CD4-positive, alpha-beta memory T cell (primary cell): Measurements from ENCODE around the gene GPAT3. TPM values are rescaled to one million over a fixed set of nuclear protein-coding genes. Genes with fewer than 3 reads are reported as not detected.
"Not testable (repeated sequence)": the region's sequence is repeated elsewhere in the genome, so short reads cannot be mapped to it uniquely, and the experiment has no call there.

Source experiments
- CTCF ChIA-PET: fragments of 350-600 bp; sonication (Branson Sonifier 250); formaldehyde crosslinking; loops from one replicate; lab custom pipeline; 2021; ENCODE audit warnings: inconsistent platforms; ENCODE audit not compliant: partially characterized antibody; lab: Charles Lee
- POLR2A ChIA-PET: fragments of 350-600 bp; sonication (Branson Sonifier 250); formaldehyde crosslinking; loops from one replicate; lab custom pipeline; 2021; ENCODE audit not compliant: partially characterized antibody; lab: Charles Lee
- DNase-seq, 5 donors: peaks; one replicate each; pipeline versions ENCODE4 v3.0.0 to v3.0.0-alpha.2; 2020 to 2022; ENCODE audit warnings: mixed read lengths in 1 of 5
- H3K27ac ChIP-seq: one replicate; pipeline ENCODE4 v1.7.0; 2013; ENCODE audit warnings: low read depth, low read length
- H3K27me3 ChIP-seq: 2 replicates; pipeline ENCODE4 v1.7.0; 2013; ENCODE audit warnings: mild to moderate bottlenecking, low read length, moderate library complexity; ENCODE audit not compliant: insufficient read depth
- H3K36me3 ChIP-seq: 2 replicates; pipeline ENCODE4 v1.7.0; 2013; ENCODE audit warnings: mild to moderate bottlenecking, low read length, moderate library complexity; ENCODE audit not compliant: insufficient read depth
- H3K4me1 ChIP-seq: 2 replicates; pipeline ENCODE4 v1.7.0; 2013; ENCODE audit warnings: mild to moderate bottlenecking, low read length, moderate library complexity; ENCODE audit not compliant: insufficient read depth
- H3K4me3 ChIP-seq, 2 donors: one replicate each; pipeline ENCODE4 v1.7.0; 2013; ENCODE audit warnings: low read length in 2 of 2, mild to moderate bottlenecking in 1 of 2
- H3K9me3 ChIP-seq, 2 donors: one replicate each; pipeline ENCODE4 v1.7.0; 2013; ENCODE audit warnings: low read length in 2 of 2, control low read depth in 1 of 2; ENCODE audit not compliant: control insufficient read depth in 1 of 2
- H3K27ac Mint-ChIP-seq, 7 donors: one replicate each; pipeline ENCODE4 v1.8.0; 2020 to 2021; ENCODE audit warnings: mixed read lengths in 7 of 7, mild to moderate bottlenecking in 6 of 7, inconsistent platforms in 3 of 7, moderate library complexity in 3 of 7
- H3K27me3 Mint-ChIP-seq, 2 donors: one replicate each; pipeline ENCODE4 v1.8.0; 2020 to 2021; ENCODE audit warnings: mixed read lengths in 2 of 2
- H3K36me3 Mint-ChIP-seq, 2 donors: one replicate each; pipeline ENCODE4 v1.8.0; 2020 to 2021; ENCODE audit warnings: mixed read lengths in 2 of 2, inconsistent platforms in 1 of 2, mild to moderate bottlenecking in 1 of 2
- H3K4me1 Mint-ChIP-seq, 4 donors: one replicate each; pipeline ENCODE4 v1.8.0; 2020 to 2021; ENCODE audit warnings: mixed read lengths in 4 of 4, mild to moderate bottlenecking in 1 of 4
- H3K4me3 Mint-ChIP-seq, 8 donors: one replicate each; pipeline ENCODE4 v1.8.0; 2020 to 2021; ENCODE audit warnings: mixed read lengths in 8 of 8, mild to moderate bottlenecking in 7 of 8, moderate library complexity in 6 of 8, inconsistent platforms in 3 of 8
- H3K9me3 Mint-ChIP-seq, 8 donors: one replicate each; pipeline ENCODE4 v1.8.0; 2020 to 2021; ENCODE audit warnings: mixed read lengths in 8 of 8, mild to moderate bottlenecking in 5 of 8, inconsistent platforms in 3 of 8, moderate library complexity in 1 of 8
- intact Hi-C: fragments of 100-400 bp; cut with micrococcal nuclease; formaldehyde crosslinking; loops from one replicate; pipeline ENCODE4 v1.15.1; 2023
- polyA plus RNA-seq, 2 donors: library from polyadenylated mRNA; unstranded; fragments of 300-500 nt; fragmentation: Illumina TruSeq; gene quantifications; one replicate each; pipeline ENCODE4 v1.2.3, GENCODE V29; 2021
- total RNA-seq, 2 experiments: library from RNA; stranded (reverse); gene quantifications; one replicate each; pipeline ENCODE4 v1.2.3, GENCODE V29; 2021

GPAT3 gene
- total and polyA plus RNA-seq, 4 experiments from 2014 or later: 7.8 to 13.4 (median 10.2) TPM

GRCh38 chr4:83498187-83498586 is 37.7 kb upstream of the GPAT3 start:
- no peak overlapping the region for H3K27ac ChIP-seq
- intact Hi-C loops: no loop called here
- H3K9me3 ChIP-seq: no peaks in the 10 kb centered on the region
- no peaks in the 10 kb centered on the region for H3K27me3 ChIP-seq
- no peak overlapping the region for H3K4me3 ChIP-seq
- H3K9me3 Mint-ChIP-seq: no peaks in the 10 kb centered on the region
- H3K4me1 Mint-ChIP-seq: no peaks in the 10 kb centered on the region
- no peaks in the 10 kb centered on the region for H3K36me3 Mint-ChIP-seq
- H3K27me3 Mint-ChIP-seq: peaks cover 1 to 2% of the 10 kb centered on the region in 2 donors
- H3K4me3 Mint-ChIP-seq: no peak overlapping the region
- ChIA-PET POLR2A (no interaction called here), CTCF (interaction anchor here (0.8 to 3.4 kb wide), 6 partner anchors 10 to 147 kb away, joined by 3 to 13 read pairs (median 3); no protein-coding TSS in a partner anchor)
- peak overlapping the region in 1 of 7 donors; percentile 69 for H3K27ac Mint-ChIP-seq
- no peaks in the 10 kb centered on the region for H3K36me3 ChIP-seq
- no peak for DNase-seq
- no peaks in the 10 kb centered on the region for H3K4me1 ChIP-seq

- H3K9me3 ChIP-seq, H3K36me3 ChIP-seq, H3K4me3 Mint-ChIP-seq, H3K4me3 ChIP-seq, H3K27me3 ChIP-seq, H3K36me3 Mint-ChIP-seq, H3K27ac ChIP-seq, POLR2A ChIA-PET, H3K9me3 Mint-ChIP-seq, DNase-seq, intact Hi-C loops, H3K27me3 Mint-ChIP-seq: not testable (repeated sequence)
- CTCF ChIA-PET: interaction anchor here (1.9 kb wide), 1 partner anchor 10 kb away, joined by 8 read pairs; no protein-coding TSS in a partner anchor
- Mint-ChIP-seq H3K4me1 (peaks cover 11 to 21% (median 16%) of the 10 kb centered on the region in 4 donors), H3K27ac (peak overlapping the region in 1 of 7 donors; percentile 17)
- H3K4me1 ChIP-seq: peaks cover 18% of the 10 kb centered on the region
Measured at GRCh38 chr4:83501671-83502070, 34.2 kb upstream of the GPAT3 start.

DNA sequence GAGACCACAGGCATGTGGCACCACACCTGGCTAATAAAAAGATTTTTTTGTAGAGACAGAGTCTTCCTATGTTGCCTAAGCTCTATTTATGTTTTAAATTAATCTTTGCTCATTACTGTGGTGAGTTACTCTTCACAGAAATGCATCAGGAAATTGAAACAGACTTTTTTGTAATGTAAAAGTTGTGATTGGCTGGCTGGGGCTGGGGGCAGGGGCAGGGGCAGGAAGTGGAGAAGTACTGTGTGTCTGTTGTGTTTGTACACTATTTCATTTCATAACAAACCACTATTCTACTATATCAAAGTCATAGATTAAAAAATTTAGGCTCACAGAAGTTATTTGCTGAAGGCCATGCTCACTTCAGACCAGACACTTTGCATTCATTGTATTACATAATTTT is 31.9 kb upstream of the GPAT3 start:
- DNase-seq: peak in 4 of 5 donors; percentile 24 to 48 (median 34)
- ChIA-PET POLR2A (interaction anchor here (1.0 to 1.8 kb wide), 4 partner anchors 19 to 141 kb away, joined by 3 to 6 read pairs (median 4); partner anchors contain the start of genes ABRAXAS1 and HELQ), CTCF (interaction anchor here (1.1 to 1.9 kb wide), 7 partner anchors 10 to 143 kb away, joined by 3 to 6 read pairs (median 5); no protein-coding TSS in a partner anchor)
- Histone ChIP-seq H3K4me3 (no peak overlapping the region), H3K36me3 (no peaks in the 10 kb centered on the region), H3K27ac (no peak overlapping the region), H3K9me3 (no peaks in the 10 kb centered on the region), H3K4me1 (peaks cover 18% of the 10 kb centered on the region), H3K27me3 (no peaks in the 10 kb centered on the region)
- Mint-ChIP-seq H3K4me1 (peaks cover 11 to 21% (median 16%) of the 10 kb centered on the region in 4 donors), H3K27ac (peak overlapping the region; percentile 49 to 94 (median 87)), H3K36me3 (no peaks in the 10 kb centered on the region), H3K27me3 (peaks cover 1 to 2% of the 10 kb centered on the region in 2 donors), H3K9me3 (no peaks in the 10 kb centered on the region), H3K4me3 (peak overlapping the region in 5 of 8 donors; percentile 0 to 74 (median 54))
- intact Hi-C loops: no loop called here

DNA sequence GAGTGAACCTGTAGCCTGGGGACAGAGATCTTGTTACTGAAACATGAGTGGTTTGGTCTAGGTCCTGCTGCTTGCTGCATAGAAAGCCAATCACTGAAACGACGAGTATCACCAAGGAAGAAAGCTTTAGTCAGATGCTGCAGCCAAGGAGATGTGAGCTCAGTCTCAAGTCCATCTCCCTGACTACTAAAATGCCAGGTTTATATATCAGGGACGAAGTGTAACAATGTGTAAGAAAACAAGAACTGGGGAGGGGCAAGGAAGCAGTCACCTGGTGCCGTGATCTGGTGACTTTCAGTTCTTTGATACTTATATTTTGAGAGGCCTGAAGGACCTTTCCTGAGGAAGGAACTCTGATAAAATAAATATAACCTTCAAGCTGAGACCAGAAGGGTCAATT is 31.4 kb upstream of the GPAT3 start:
- Histone ChIP-seq H3K27ac (no peak overlapping the region), H3K27me3 (no peaks in the 10 kb centered on the region), H3K9me3 (no peaks in the 10 kb centered on the region), H3K4me3 (no peak overlapping the region), H3K36me3 (no peaks in the 10 kb centered on the region), H3K4me1 (peaks cover 18% of the 10 kb centered on the region)
- intact Hi-C loops: no loop called here
- no peak for DNase-seq
- peak overlapping the region in 6 of 8 donors; percentile 0 to 74 (median 46) for H3K4me3 Mint-ChIP-seq
- ChIA-PET POLR2A (interaction anchor here (1.0 to 1.8 kb wide), 4 partner anchors 19 to 140 kb away, joined by 3 to 6 read pairs (median 4); partner anchors contain the start of genes ABRAXAS1 and HELQ), CTCF (interaction anchor here (0.9 to 1.9 kb wide), 8 partner anchors 9 to 142 kb away, joined by 3 to 6 read pairs (median 4); no protein-coding TSS in a partner anchor)
- H3K27ac Mint-ChIP-seq: peak overlapping the region; percentile 49 to 94 (median 87)
- peaks cover 14 to 21% (median 16%) of the 10 kb centered on the region in 4 donors for H3K4me1 Mint-ChIP-seq
- peaks cover 1 to 2% of the 10 kb centered on the region in 2 donors for H3K27me3 Mint-ChIP-seq
- no peaks in the 10 kb centered on the region for H3K36me3 Mint-ChIP-seq
- H3K9me3 Mint-ChIP-seq: no peaks in the 10 kb centered on the region

GRCh38 chr4:83504996-83505395 is 30.9 kb upstream of the GPAT3 start:
- intact Hi-C loops: no loop called here
- H3K27ac ChIP-seq: no peak overlapping the region
- CTCF ChIA-PET: interaction anchor here (0.9 to 1.9 kb wide), 7 partner anchors 13 to 142 kb away, joined by 3 to 6 read pairs (median 4); no protein-coding TSS in a partner anchor

GRCh38 chr4:83509156-83509585 is 26.7 kb upstream of the GPAT3 start:
- H3K27ac ChIP-seq, H3K36me3 ChIP-seq, H3K27me3 ChIP-seq, H3K4me3 ChIP-seq, H3K9me3 ChIP-seq, H3K9me3 Mint-ChIP-seq, H3K4me1 ChIP-seq, H3K36me3 Mint-ChIP-seq, H3K4me3 Mint-ChIP-seq, H3K27me3 Mint-ChIP-seq, POLR2A ChIA-PET: not testable (repeated sequence)
- H3K27ac Mint-ChIP-seq: peak overlapping the region in 1 of 7 donors; percentile 7
- intact Hi-C loops: loop anchor here (1.0 kb wide), 3 partner anchors 27 to 131 kb away; partner anchors contain the start of gene GPAT3
- peak; percentile 54 to 61 (median 59) for DNase-seq
- CTCF ChIA-PET: interaction anchor here (0.7 to 4.4 kb wide), 10 partner anchors 11 to 133 kb away, joined by 3 to 93 read pairs (median 4); partner anchors contain the start of genes ABRAXAS1 and GPAT3
- H3K4me1 Mint-ChIP-seq: peaks cover 8 to 13% (median 10%) of the 10 kb centered on the region in 4 donors

More at GRCh38 chr4:83504996-83505395, 30.9 kb upstream of the GPAT3 start:
- peak overlapping the region in 2 of 8 donors; percentile 36 to 38 for H3K4me3 Mint-ChIP-seq
- H3K4me1 Mint-ChIP-seq: peaks cover 14 to 21% (median 16%) of the 10 kb centered on the region in 4 donors
- H3K9me3 Mint-ChIP-seq: no peaks in the 10 kb centered on the region
- DNase-seq: peak in 1 of 5 donors; percentile 17
- peaks cover 1% of the 10 kb centered on the region in 2 donors for H3K27me3 Mint-ChIP-seq
- H3K4me1 ChIP-seq: peaks cover 18% of the 10 kb centered on the region
- H3K9me3 ChIP-seq: no peaks in the 10 kb centered on the region
- no peak overlapping the region for H3K4me3 ChIP-seq
- POLR2A ChIA-PET: interaction anchor here (1.0 to 1.8 kb wide), 4 partner anchors 20 to 140 kb away, joined by 3 to 6 read pairs (median 4); partner anchors contain the start of genes ABRAXAS1 and HELQ
- H3K36me3 ChIP-seq: no peaks in the 10 kb centered on the region
- no peaks in the 10 kb centered on the region for H3K36me3 Mint-ChIP-seq
- H3K27ac Mint-ChIP-seq: peak overlapping the region in 6 of 7 donors; percentile 45 to 94 (median 77)
- H3K27me3 ChIP-seq: no peaks in the 10 kb centered on the region

DNA sequence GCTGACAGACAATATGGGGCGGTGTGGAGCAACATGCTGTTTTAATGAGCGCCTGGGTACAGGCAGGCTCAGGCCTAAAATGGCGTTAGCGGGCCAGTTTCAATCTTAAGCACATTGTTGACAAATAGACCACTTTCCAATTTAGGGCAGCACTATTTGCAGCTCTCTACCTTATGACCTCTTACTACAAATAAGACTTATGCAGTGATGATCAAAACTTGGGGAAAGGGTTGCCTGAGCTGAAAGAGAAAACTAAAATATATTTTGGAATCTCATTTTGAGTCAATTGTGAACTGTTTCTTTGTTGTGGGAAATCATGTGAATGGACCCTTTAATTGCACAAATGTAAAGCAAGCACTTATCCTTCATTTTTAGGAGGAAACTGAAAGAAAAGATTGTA is 25.5 kb upstream of the GPAT3 start:
- H3K9me3 ChIP-seq: no peaks in the 10 kb centered on the region
- Mint-ChIP-seq H3K4me1 (peaks cover 0 to 3% (median 1%) of the 10 kb centered on the region in 4 donors), H3K36me3 (no peaks in the 10 kb centered on the region), H3K9me3 (no peaks in the 10 kb centered on the region), H3K27ac (no peak overlapping the region), H3K4me3 (no peak overlapping the region), H3K27me3 (no peaks in the 10 kb centered on the region)
- no peak for DNase-seq
- H3K27me3 ChIP-seq: no peaks in the 10 kb centered on the region
- no peaks in the 10 kb centered on the region for H3K4me1 ChIP-seq
- intact Hi-C loops: no loop called here
- no peak overlapping the region for H3K27ac ChIP-seq
- no peak overlapping the region for H3K4me3 ChIP-seq
- ChIA-PET CTCF (interaction anchor here (1.1 to 4.4 kb wide), 7 partner anchors 9 to 132 kb away, joined by 3 to 93 read pairs (median 4); no protein-coding TSS in a partner anchor), POLR2A (no interaction called here)
- no peaks in the 10 kb centered on the region for H3K36me3 ChIP-seq
